Lung (tissue), 12 donors: ENCODE results near the gene OR5AL1. TPM values are rescaled to one million over a fixed set of nuclear protein-coding genes. Genes with fewer than 3 reads are reported as not detected.

ENCODE experiments used
- ATAC-seq: fragments of 200-7000 bp; cut with Tn5 transposase; one replicate; pipeline ENCODE4 v1.9.1; 2020; ENCODE audit warnings: moderate number of reproducible peaks; ENCODE audit not compliant: insufficient read depth, low FRiP score
- DNase-seq, 3 donors: peaks; one replicate each; pipeline ENCODE4 v3.0.0-alpha.2; 2013 to 2017
- H3K27ac ChIP-seq, 2 donors: one replicate each; pipeline ENCODE4 v1.5.1; 2013; ENCODE audit warnings: mild to moderate bottlenecking in 2 of 2, moderate library complexity in 2 of 2, control low read depth in 1 of 2, inconsistent platforms in 1 of 2, low read depth in 1 of 2, low read length in 1 of 2
- H3K27me3 ChIP-seq, 3 donors: one replicate each; pipeline ENCODE4 v1.5.1; 2013; ENCODE audit warnings: low read length in 2 of 3; ENCODE audit not compliant: control insufficient read depth in 3 of 3, insufficient read depth in 3 of 3
- H3K36me3 ChIP-seq, 4 donors: one replicate each; pipeline ENCODE4 v1.5.1; 2013; ENCODE audit warnings: low read length in 4 of 4, mild to moderate bottlenecking in 1 of 4, moderate library complexity in 1 of 4; ENCODE audit not compliant: control insufficient read depth in 4 of 4, insufficient read depth in 4 of 4
- H3K4me1 ChIP-seq, 5 donors: one replicate each; pipeline ENCODE4 v1.5.1; 2013; ENCODE audit warnings: low read length in 5 of 5, mild to moderate bottlenecking in 2 of 5, moderate library complexity in 1 of 5; ENCODE audit not compliant: control insufficient read depth in 5 of 5, insufficient read depth in 5 of 5
- H3K4me3 ChIP-seq: one replicate; pipeline ENCODE4 v1.5.1; 2013; ENCODE audit warnings: mild to moderate bottlenecking, control low read depth, moderate library complexity
- H3K9ac ChIP-seq, 2 donors: one replicate each; pipeline ENCODE4 v1.5.1; 2013; ENCODE audit warnings: low read length in 2 of 2, control low read depth in 1 of 2; ENCODE audit not compliant: insufficient read depth in 1 of 2
- H3K9me3 ChIP-seq, 4 donors: one replicate each; pipeline ENCODE4 v1.5.1; 2013; ENCODE audit warnings: low read length in 3 of 4, mild to moderate bottlenecking in 1 of 4, moderate library complexity in 1 of 4; ENCODE audit not compliant: control insufficient read depth in 4 of 4, insufficient read depth in 3 of 4
- CTCF ChIP-seq: IDR thresholded peaks from 2 replicates; pipeline ENCODE4 v1.5.1; 2012; ENCODE audit warnings: mild to moderate bottlenecking; ENCODE audit errors: control extremely low read depth, extremely low read depth
- WGBS, 2 donors: extraction: QIAGEN DNeasy Blood & Tissue Kit; methylation state at CpG; one replicate each; pipeline ENCODE4 v1.1.7; 2013; 5-methylcytosine and 5-hydroxymethylcytosine counted together
- polyA plus RNA-seq, 2 donors: library from polyadenylated mRNA; stranded (reverse); fragments of 200-250 nt; gene quantifications; one replicate each; pipeline ENCODE4 v1.2.1, GENCODE V29; 2013
- total RNA-seq, 2 donors: library from RNA; depleted of rRNA in 1 of 2; stranded (reverse); fragments of >200 nt in 1 of 2; gene quantifications; one replicate each; pipeline ENCODE4 v1.2.1, GENCODE V29; 2014 to 2021
- donor health status: control.
- donor health status: control.
- donor health status: Bipolar disorder and iron deficiency.
- donor health status: healthy.
- donor health status: DM: yes; HTN: yes; CAD: no.

The OR5AL1 gene
- total and polyA plus RNA-seq, 4 donors: not detected

- DNase-seq (no peak), ATAC-seq (no peak)
- Histone ChIP-seq H3K36me3 (no peaks in the 10 kb centered on the region), H3K27ac (no peak overlapping the region), H3K9ac (no peak overlapping the region), H3K27me3 (no peaks in the 10 kb centered on the region), H3K4me3 (no peak overlapping the region), H3K4me1 (no peaks in the 10 kb centered on the region), H3K9me3 (peaks cover 0 to 3% (median 0%) of the 10 kb centered on the region in 4 donors)
- 66 to 72% methylated on average over 4 of the region's 4 CpGs for WGBS, 2 donors
- no peak for TF ChIP-seq CTCF
Measured at GRCh38 chr11:56453521-56453920, 41.0 kb downstream of the OR5AL1 start.

- H3K9me3 ChIP-seq: peaks cover 0 to 3% (median 0%) of the 10 kb centered on the region in 4 donors
- H3K27ac ChIP-seq: no peak overlapping the region
- H3K4me1 ChIP-seq: no peaks in the 10 kb centered on the region
- no peaks in the 10 kb centered on the region for H3K27me3 ChIP-seq
- no peak for TF ChIP-seq CTCF
- WGBS, 2 donors: 78 to 90% methylated on average over 1 of the region's 1 CpG
- DNase-seq (peak in 1 of 3 donors; percentile 1), ATAC-seq (no peak)
- no peak overlapping the region for H3K9ac ChIP-seq
- H3K4me3 ChIP-seq: no peak overlapping the region
- H3K36me3 ChIP-seq: no peaks in the 10 kb centered on the region
Measured at GRCh38 chr11:56457076-56457475, 44.6 kb downstream of the OR5AL1 start.

Other genes starting within 250 kb of the OR5AL1 start
- gene OR5J2, start 236.1 kb upstream of the OR5AL1 start, total RNA-seq: not detected
- not detected for gene OR5J2, start 236.1 kb upstream of the OR5AL1 start, polyA plus RNA-seq
- gene OR5T2, start 178.4 kb upstream of the OR5AL1 start, total RNA-seq: not detected
- gene OR5T2, start 178.4 kb upstream of the OR5AL1 start, polyA plus RNA-seq: not detected
- not detected for gene OR5T3, start 160.4 kb upstream of the OR5AL1 start, total RNA-seq
- not detected for gene OR5T3, start 160.4 kb upstream of the OR5AL1 start, polyA plus RNA-seq
- not detected for gene OR5T1, start 138.5 kb upstream of the OR5AL1 start, total RNA-seq
- gene OR5T1, start 138.5 kb upstream of the OR5AL1 start, polyA plus RNA-seq: not detected
- not detected for gene OR8H1, start 120.4 kb upstream of the OR5AL1 start, total RNA-seq
- gene OR8H1, start 120.4 kb upstream of the OR5AL1 start, polyA plus RNA-seq: not detected
- not detected for gene OR8K3, start 97.6 kb upstream of the OR5AL1 start, total RNA-seq
- gene OR8K3, start 97.6 kb upstream of the OR5AL1 start, polyA plus RNA-seq: not detected
- gene OR8K1, start 66.7 kb upstream of the OR5AL1 start, total RNA-seq: not detected
- not detected for gene OR8K1, start 66.7 kb upstream of the OR5AL1 start, polyA plus RNA-seq
- gene OR8J1, start 58.4 kb upstream of the OR5AL1 start, total RNA-seq: not detected
- not detected for gene OR8J1, start 58.4 kb upstream of the OR5AL1 start, polyA plus RNA-seq
- gene OR8U1, start 37.1 kb upstream of the OR5AL1 start, total RNA-seq: not detected
- not detected for gene OR8U1, start 37.1 kb upstream of the OR5AL1 start, polyA plus RNA-seq
- not detected for gene OR5M3, start 60.7 kb downstream of the OR5AL1 start, total RNA-seq
- not detected for gene OR5M3, start 60.7 kb downstream of the OR5AL1 start, polyA plus RNA-seq
- not detected for gene OR5M8, start 78.7 kb downstream of the OR5AL1 start, total RNA-seq
- gene OR5M8, start 78.7 kb downstream of the OR5AL1 start, polyA plus RNA-seq: not detected
- gene OR5M11, start 130.6 kb downstream of the OR5AL1 start, total RNA-seq: not detected
- not detected for gene OR5M11, start 130.6 kb downstream of the OR5AL1 start, polyA plus RNA-seq
- not detected for gene OR5M10, start 165.0 kb downstream of the OR5AL1 start, total RNA-seq
- not detected for gene OR5M10, start 165.0 kb downstream of the OR5AL1 start, polyA plus RNA-seq
- not detected for gene OR5M1, start 202.2 kb downstream of the OR5AL1 start, total RNA-seq
- not detected for gene OR5M1, start 202.2 kb downstream of the OR5AL1 start, polyA plus RNA-seq
- gene OR5AP2, start 229.7 kb downstream of the OR5AL1 start, total RNA-seq: not detected
- not detected for gene OR5AP2, start 229.7 kb downstream of the OR5AL1 start, polyA plus RNA-seq